Keratinocyte (primary cell): ENCODE data around the gene STPG2. TPM values are rescaled to one million over a fixed set of nuclear protein-coding genes. Genes with fewer than 3 reads are reported as not detected.

Source experiments
- DNase-seq: peaks from one replicate; pipeline ENCODE4 v3.0.0-alpha.2; 2011; ENCODE audit warnings: low read depth, missing footprints, low spot score
- FAIRE-seq: peaks from 2 replicates; lab custom pipeline; 2011; peaks lifted over from hg19 to GRCh38; lab: Jason Lieb, UNC
- H2AFZ ChIP-seq: 2 replicates; pipeline ENCODE4 v1.6.0; 2012; ENCODE audit warnings: low read length, control low read depth, inconsistent platforms; ENCODE audit not compliant: control insufficient read depth
- H3K27ac ChIP-seq: 2 replicates; pipeline ENCODE4 v1.5.1; 2011; ENCODE audit warnings: low read length; ENCODE audit not compliant: control insufficient read depth, insufficient read depth
- H3K27me3 ChIP-seq: 3 replicates; pipeline ENCODE4 v1.6.0; 2011; ENCODE audit warnings: low read length; ENCODE audit not compliant: control insufficient read depth, insufficient read depth; ENCODE audit errors: extremely low read depth
- H3K36me3 ChIP-seq, 2 experiments: 2 replicates in 1 of 2; 3 replicates in 1 of 2; pipeline ENCODE4 v1.5.1; 2011; ENCODE audit warnings: low read length in 2 of 2, mild to moderate bottlenecking in 1 of 2; ENCODE audit not compliant: control insufficient read depth in 2 of 2, insufficient read depth in 2 of 2; ENCODE audit errors: extremely low read depth in 1 of 2
- H3K4me1 ChIP-seq: 3 replicates; pipeline ENCODE4 v1.5.1; 2011; ENCODE audit warnings: low read length; ENCODE audit not compliant: control insufficient read depth, insufficient read depth; ENCODE audit errors: extremely low read depth
- H3K4me2 ChIP-seq: 3 replicates; pipeline ENCODE4 v1.6.0; 2011; ENCODE audit warnings: low read depth, low read length; ENCODE audit not compliant: control insufficient read depth, insufficient read depth; ENCODE audit errors: extremely low read depth
- H3K4me3 ChIP-seq, 3 experiments: fragments of 200-600 bp in 1 of 3; sonication (generic) in 1 of 3; 2 replicates in 2 of 3; 3 replicates in 1 of 3; pipeline ENCODE4 v1.5.1; 2011 to 2016; ENCODE audit warnings: low read length in 3 of 3, mild to moderate bottlenecking in 3 of 3, control low read depth in 2 of 3, inconsistent platforms in 1 of 3, low read depth in 1 of 3, mixed read lengths in 1 of 3, mixed run types in 1 of 3, moderate library complexity in 1 of 3; ENCODE audit not compliant: control insufficient read depth in 2 of 3, insufficient read depth in 2 of 3; ENCODE audit errors: extremely low read depth in 1 of 3
- H3K79me2 ChIP-seq: 2 replicates; pipeline ENCODE4 v1.6.0; 2012; ENCODE audit warnings: low read length; ENCODE audit not compliant: control insufficient read depth, insufficient read depth
- H3K9ac ChIP-seq: 3 replicates; pipeline ENCODE4 v1.6.0; 2011; ENCODE audit warnings: low read length; ENCODE audit not compliant: control insufficient read depth, insufficient read depth; ENCODE audit errors: extremely low read depth
- H3K9me1 ChIP-seq: 3 replicates; pipeline ENCODE4 v1.6.0; 2011; ENCODE audit warnings: low read length; ENCODE audit not compliant: control insufficient read depth, insufficient read depth; ENCODE audit errors: extremely low read depth
- H3K9me3 ChIP-seq: 2 replicates; pipeline ENCODE4 v1.5.1; 2012; ENCODE audit warnings: low read depth, low read length; ENCODE audit not compliant: control insufficient read depth
- H4K20me1 ChIP-seq: 3 replicates; pipeline ENCODE4 v1.6.0; 2011; ENCODE audit warnings: low read length; ENCODE audit not compliant: control insufficient read depth, insufficient read depth; ENCODE audit errors: extremely low read depth
- CTCF ChIP-seq, 3 experiments: IDR thresholded peaks in 1 of 3; conservative IDR thresholded peaks in 1 of 3; optimal IDR thresholded peaks in 1 of 3; 2 replicates in 2 of 3; 3 replicates in 1 of 3; pipeline versions ENCODE3 to v1.5.1; 2011; ENCODE audit warnings: low read length in 3 of 3, mild to moderate bottlenecking in 3 of 3, moderate library complexity in 2 of 3, control low read depth in 1 of 3, inconsistent platforms in 1 of 3; ENCODE audit not compliant: insufficient read depth in 2 of 3; ENCODE audit errors: extremely low read depth in 1 of 3
- EZH2 ChIP-seq: IDR thresholded peaks from one replicate; pipeline ENCODE4 v1.6.1; 2012; ENCODE audit warnings: inconsistent platforms, mild to moderate bottlenecking, low read length, moderate library complexity
- dilution Hi-C: fragments of 300-500 bp; cut with MboI; formaldehyde crosslinking; loops from one replicate; pipeline ENCODE4 v1.7.0; 2020; ENCODE audit warnings: low sequenced_read_pairs; ENCODE audit not compliant: extremely low pct_ligation_motif_present
- polyA plus RNA-seq, 5 experiments: library from polyadenylated mRNA; depleted of rRNA in 3 of 5; stranded (reverse) in 3 of 5; stranded (forward) in 1 of 5; unstranded in 1 of 5; fragments of >200 nt; gene quantifications; 1 replicate in 1 of 5; 2 replicates in 3 of 5; 3 replicates in 1 of 5; pipeline versions ENCODE4 v1.2.1 to v1.2.3, GENCODE V29; 2011 to 2012; ENCODE audit warnings: missing spikeins in 2 of 5, low read depth in 1 of 5, low replicate concordance in 1 of 5

The STPG2 gene
- polyA plus RNA-seq, 1 donor (not counting 4 experiments of a cell fraction or from before 2014, with no cell fraction given), result 0.07 TPM

- H3K9ac ChIP-seq, result no peak overlapping the region
- DNase-seq, result peak; percentile 1
- no peaks in the 10 kb centered on the region for H3K4me1 ChIP-seq
- TF ChIP-seq EZH2, result no peak
- TF ChIP-seq CTCF (optimal IDR thresholded peaks at IDR 0.05 in 1 of 3, IDR thresholded peaks at IDR 0.05 in 1 of 3, conservative IDR thresholded peaks at IDR 0.05 in 1 of 3; ENCODE audit: extremely low read depth in 1 of 3, insufficient read depth in 2 of 3, low read length in 3 of 3), result no peak
- H4K20me1 ChIP-seq, result no peaks in the 10 kb centered on the region
- peak; percentile 5 for FAIRE-seq
- no peak overlapping the region for H2AFZ ChIP-seq
- dilution Hi-C loops, result no loop called here
- no peaks in the 10 kb centered on the region for H3K27me3 ChIP-seq
- H3K27ac ChIP-seq, result no peak overlapping the region
- no peaks in the 10 kb centered on the region for H3K36me3 ChIP-seq
- no peaks in the 10 kb centered on the region for H3K9me1 ChIP-seq
- no peaks in the 10 kb centered on the region for H3K79me2 ChIP-seq
- H3K9me3 ChIP-seq, result no peaks in the 10 kb centered on the region
- no peak overlapping the region for H3K4me3 ChIP-seq
- no peak overlapping the region for H3K4me2 ChIP-seq
Measured at GRCh38 chr4:97589481-97590196, 553.6 kb downstream of the STPG2 start.

GRCh38 chr4:97587912-97588311 lies 555.4 kb downstream of the STPG2 start:
- DNase-seq, result peak; percentile 11
- Histone ChIP-seq H4K20me1 (no peaks in the 10 kb centered on the region), H3K27me3 (no peaks in the 10 kb centered on the region), H3K9me3 (no peaks in the 10 kb centered on the region), H2AFZ (no peak overlapping the region), H3K4me1 (no peaks in the 10 kb centered on the region), H3K27ac (no peak overlapping the region), H3K9me1 (no peaks in the 10 kb centered on the region), H3K4me2 (no peak overlapping the region), H3K36me3 (no peaks in the 10 kb centered on the region), H3K79me2 (no peaks in the 10 kb centered on the region), H3K4me3 (no peak overlapping the region), H3K9ac (no peak overlapping the region)
- dilution Hi-C loops, result no loop called here
- no peak for FAIRE-seq
- TF ChIP-seq CTCF (optimal IDR thresholded peaks at IDR 0.05 in 1 of 3, IDR thresholded peaks at IDR 0.05 in 1 of 3, conservative IDR thresholded peaks at IDR 0.05 in 1 of 3; ENCODE audit: extremely low read depth in 1 of 3, insufficient read depth in 2 of 3, low read length in 3 of 3) (no peak), EZH2 (no peak)
